Measurements from ENCODE around the gene PPHLN1.
"Not testable (repeated sequence)": the region's sequence is repeated elsewhere in the genome, so short reads cannot be mapped to it uniquely, and the experiment has no call there.

The PPHLN1 gene

DNA sequence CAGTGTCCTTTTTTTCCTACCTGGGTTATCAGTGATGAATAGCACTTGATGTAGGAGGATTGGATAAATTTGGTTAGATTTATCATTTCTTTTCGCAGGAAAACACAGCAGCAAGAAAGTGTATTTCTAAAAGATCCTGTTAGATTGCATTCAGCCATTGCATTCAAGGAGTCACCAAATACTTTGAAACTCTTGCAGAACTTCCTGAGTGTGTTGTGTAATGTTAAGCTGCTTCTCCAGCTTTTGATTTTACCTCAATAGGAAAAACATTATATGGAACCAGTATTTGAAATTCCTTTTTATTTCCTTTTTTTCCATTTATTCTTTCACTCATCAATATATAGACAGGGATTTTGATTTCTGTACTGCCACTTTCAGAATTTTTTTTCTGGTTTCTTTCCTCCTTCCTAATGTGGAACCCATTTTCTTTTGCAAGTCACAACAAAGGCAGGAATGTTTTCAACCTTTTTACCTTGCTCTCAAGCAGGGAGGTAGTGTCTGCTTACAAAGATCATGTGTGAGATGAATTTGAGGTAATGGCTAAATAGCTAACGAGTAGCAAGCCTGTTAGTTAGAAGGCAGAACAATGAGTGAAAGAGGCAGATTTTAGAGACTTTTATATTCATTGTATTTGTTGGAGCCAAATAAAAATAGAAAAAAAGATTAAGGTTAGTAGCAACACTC is 56.2 kb downstream of the PPHLN1 start:
- DNase-seq, result no peak
- Histone ChIP-seq H3K27me3 (replicated peaks) (no peaks in the 10 kb centered on the region), H3K27ac (no peak overlapping the region), H3K36me3 (replicated peaks) (peaks cover 4% of the 10 kb centered on the region), H3K4me3 (ENCODE audit: low read depth, low read length) (no peak overlapping the region)
- in situ Hi-C loops (cut with HindIII; ENCODE audit: low pct_ligation_motif_present, low sequenced_read_pairs), result no loop called here
- TF ChIP-seq, protein P1, sequence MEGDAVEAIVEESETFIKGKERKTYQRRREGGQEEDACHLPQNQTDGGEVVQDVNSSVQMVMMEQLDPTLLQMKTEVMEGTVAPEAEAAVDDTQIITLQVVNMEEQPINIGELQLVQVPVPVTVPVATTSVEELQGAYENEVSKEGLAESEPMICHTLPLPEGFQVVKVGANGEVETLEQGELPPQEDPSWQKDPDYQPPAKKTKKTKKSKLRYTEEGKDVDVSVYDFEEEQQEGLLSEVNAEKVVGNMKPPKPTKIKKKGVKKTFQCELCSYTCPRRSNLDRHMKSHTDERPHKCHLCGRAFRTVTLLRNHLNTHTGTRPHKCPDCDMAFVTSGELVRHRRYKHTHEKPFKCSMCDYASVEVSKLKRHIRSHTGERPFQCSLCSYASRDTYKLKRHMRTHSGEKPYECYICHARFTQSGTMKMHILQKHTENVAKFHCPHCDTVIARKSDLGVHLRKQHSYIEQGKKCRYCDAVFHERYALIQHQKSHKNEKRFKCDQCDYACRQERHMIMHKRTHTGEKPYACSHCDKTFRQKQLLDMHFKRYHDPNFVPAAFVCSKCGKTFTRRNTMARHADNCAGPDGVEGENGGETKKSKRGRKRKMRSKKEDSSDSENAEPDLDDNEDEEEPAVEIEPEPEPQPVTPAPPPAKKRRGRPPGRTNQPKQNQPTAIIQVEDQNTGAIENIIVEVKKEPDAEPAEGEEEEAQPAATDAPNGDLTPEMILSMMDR (IDR thresholded peaks at IDR 0.05; ENCODE audit: low read depth, low read length, missing control alignments), result no peak

DNA sequence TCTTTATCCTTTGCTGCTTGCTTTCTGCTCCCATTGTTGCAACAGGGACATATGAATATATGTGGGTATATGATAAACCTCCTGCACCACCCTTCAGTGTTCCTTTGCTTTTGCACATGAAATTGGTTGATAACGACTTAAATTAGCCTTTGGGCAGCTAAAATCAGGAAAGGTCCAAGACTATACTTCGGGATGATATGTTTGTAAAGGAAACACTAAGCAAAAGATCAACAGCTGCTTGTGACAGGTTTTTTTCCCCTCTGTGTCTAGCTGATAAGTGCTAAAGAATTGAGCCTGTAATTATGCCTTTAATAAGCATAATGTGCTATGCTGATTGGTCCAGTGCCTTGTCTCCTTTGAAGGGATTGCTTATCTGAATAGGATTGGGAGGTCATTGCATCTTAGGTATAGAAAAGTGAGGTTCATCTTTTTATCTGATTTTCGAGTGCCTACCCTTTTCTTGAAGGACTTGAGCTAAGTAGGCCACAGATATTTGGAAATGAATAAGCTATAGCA is 59.4 kb downstream of the PPHLN1 start:
- peaks cover 2% of the 10 kb centered on the region for H3K36me3 ChIP-seq (replicated peaks)
- in situ Hi-C loops (cut with HindIII; ENCODE audit: low pct_ligation_motif_present, low sequenced_read_pairs), result no loop called here
- TF ChIP-seq, protein P1 (IDR thresholded peaks at IDR 0.05; ENCODE audit: low read depth, low read length, missing control alignments), result no peak
- no peak overlapping the region for H3K4me3 ChIP-seq (ENCODE audit: low read depth, low read length)
- no peaks in the 10 kb centered on the region for H3K27me3 ChIP-seq (replicated peaks)
- DNase-seq, result no peak
- H3K27ac ChIP-seq, result no peak overlapping the region

DNA sequence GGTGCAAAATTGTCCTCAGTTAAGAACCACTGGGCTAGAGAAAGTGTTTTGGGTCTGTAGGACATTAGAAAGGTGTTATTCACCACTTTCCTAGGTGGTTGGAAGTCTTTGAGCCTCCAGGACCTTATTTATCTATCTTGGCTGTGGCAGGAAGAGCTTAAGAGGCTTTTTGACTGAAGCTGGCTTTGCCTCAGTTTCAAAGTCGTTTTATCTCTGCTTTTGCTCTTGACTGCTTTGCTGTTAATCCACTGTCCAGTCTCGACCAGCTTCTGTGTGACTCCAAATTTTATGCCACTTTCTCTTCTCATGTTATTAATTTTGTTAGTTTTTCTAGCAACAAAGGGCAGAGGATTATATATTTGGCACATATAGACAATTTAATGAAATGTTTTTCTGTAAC is 60.3 kb downstream of the PPHLN1 start:
- H3K27me3 ChIP-seq (replicated peaks), result no peaks in the 10 kb centered on the region
- TF ChIP-seq, protein P1 (IDR thresholded peaks at IDR 0.05; ENCODE audit: low read depth, low read length, missing control alignments), result no peak
- in situ Hi-C loops (cut with HindIII; ENCODE audit: low pct_ligation_motif_present, low sequenced_read_pairs), result no loop called here
- peaks cover 2% of the 10 kb centered on the region for H3K36me3 ChIP-seq (replicated peaks)
- H3K4me3 ChIP-seq (ENCODE audit: low read depth, low read length), result no peak overlapping the region
- no peak overlapping the region for H3K27ac ChIP-seq
- no peak for DNase-seq

DNA sequence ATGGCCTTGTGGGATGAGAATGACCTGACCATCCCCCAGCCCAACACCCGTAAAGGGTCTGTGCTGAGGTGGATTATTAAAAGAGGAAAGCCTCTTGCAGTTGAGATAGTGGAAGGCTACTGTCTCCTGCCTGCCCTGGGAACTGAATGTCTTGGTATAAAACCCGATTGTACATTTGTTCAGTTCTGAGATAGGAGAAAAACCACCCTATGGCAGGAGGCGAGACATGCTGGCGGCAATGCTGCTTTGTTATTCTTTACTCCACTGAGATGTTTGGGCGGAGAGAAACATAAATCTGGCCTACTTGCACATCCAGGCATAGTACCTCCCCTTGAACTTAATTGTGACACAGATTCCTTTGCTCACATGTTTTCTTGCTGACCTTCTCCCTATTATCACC is 62.1 kb downstream of the PPHLN1 start:
- in situ Hi-C loops (cut with HindIII; ENCODE audit: low pct_ligation_motif_present, low sequenced_read_pairs); H3K4me3 ChIP-seq (ENCODE audit: low read depth, low read length); H3K36me3 ChIP-seq (replicated peaks); DNase-seq; H3K27me3 ChIP-seq (replicated peaks); H3K27ac ChIP-seq: not testable (repeated sequence)

DNA sequence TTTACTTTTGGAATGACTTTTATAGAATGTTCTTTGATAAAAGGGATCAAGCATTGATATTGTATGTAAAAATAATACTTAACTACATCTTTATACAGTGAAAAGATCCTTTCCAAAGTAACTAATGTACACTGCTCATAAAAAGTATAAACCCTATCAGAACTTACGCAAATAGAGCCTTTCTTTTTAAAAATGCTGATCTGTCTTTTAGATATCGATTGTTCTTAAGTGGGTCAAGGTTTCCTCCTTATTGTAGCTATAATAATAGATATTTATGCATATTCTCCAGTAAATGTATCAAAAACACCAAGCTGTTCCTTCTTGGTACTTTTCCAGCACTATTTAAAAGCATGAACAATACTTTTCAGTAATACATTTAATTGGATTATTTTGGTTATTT is 68.5 kb downstream of the PPHLN1 start:
- in situ Hi-C loops (cut with HindIII; ENCODE audit: low pct_ligation_motif_present, low sequenced_read_pairs), result no loop called here
- Histone ChIP-seq H3K4me3 (ENCODE audit: low read depth, low read length) (no peak overlapping the region), H3K27ac (no peak overlapping the region), H3K36me3 (replicated peaks) (peaks cover 3% of the 10 kb centered on the region), H3K27me3 (replicated peaks) (no peaks in the 10 kb centered on the region)
- TF ChIP-seq, protein P1 (IDR thresholded peaks at IDR 0.05; ENCODE audit: low read depth, low read length, missing control alignments), result no peak
- no peak for DNase-seq

DNA sequence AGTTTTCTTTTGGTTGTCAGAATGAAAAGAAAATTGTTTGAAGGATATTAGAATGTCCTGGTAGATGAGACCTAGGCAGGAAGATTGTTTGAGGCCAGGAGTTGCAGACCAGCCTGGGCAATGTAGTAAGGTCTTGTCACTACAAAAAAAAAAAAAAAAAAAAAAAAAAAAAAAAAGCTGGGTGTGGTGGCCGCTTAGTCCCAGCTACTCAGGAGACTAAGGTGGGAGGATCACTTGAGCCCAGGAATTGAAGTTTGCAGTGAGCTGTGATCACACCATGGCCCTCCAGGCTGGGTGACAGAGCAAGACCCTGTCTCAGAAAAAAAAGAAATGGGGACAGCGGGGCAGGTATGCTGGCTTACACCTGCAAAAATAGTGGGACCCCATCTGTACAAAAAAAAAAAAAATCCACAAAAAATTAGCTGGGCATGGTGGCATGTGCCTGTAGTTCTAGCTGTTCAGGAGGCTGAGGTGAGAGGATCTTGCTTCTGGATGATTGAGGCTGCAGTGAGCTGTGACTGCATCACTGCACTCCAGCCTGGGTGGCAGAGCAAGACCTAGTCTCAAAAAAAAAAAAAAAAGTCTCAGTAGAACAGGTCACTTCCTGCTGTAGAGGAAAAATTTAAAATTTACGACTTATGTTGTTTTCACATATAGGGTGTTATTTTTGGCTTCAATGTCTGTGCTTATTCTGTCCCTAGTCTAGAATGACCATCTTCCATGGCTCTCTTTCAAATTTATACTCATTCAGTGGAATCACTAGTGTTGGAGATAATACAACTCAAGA is 70.7 kb downstream of the PPHLN1 start:
- TF ChIP-seq, protein P1 (IDR thresholded peaks at IDR 0.05; ENCODE audit: low read depth, low read length, missing control alignments), result no peak
- Histone ChIP-seq H3K36me3 (replicated peaks) (peaks cover 8% of the 10 kb centered on the region), H3K27ac (no peak overlapping the region), H3K27me3 (replicated peaks) (no peaks in the 10 kb centered on the region), H3K4me3 (ENCODE audit: low read depth, low read length) (no peak overlapping the region)
- no peak for DNase-seq
- in situ Hi-C loops (cut with HindIII; ENCODE audit: low pct_ligation_motif_present, low sequenced_read_pairs), result no loop called here
